AG09309 (cell line): ENCODE results near the gene WDFY4.

Experiments
- DNase-seq: peaks from one replicate; pipeline ENCODE4 v3.0.0-alpha.2; 2010; ENCODE audit warnings: low read depth
- H3K4me3 ChIP-seq: 2 replicates; pipeline ENCODE4 v1.5.1; 2011; ENCODE audit warnings: mild to moderate bottlenecking, low read depth, low read length, moderate library complexity; ENCODE audit not compliant: control insufficient read depth
- TF ChIP-seq, protein P1 (sequence below): IDR thresholded peaks from 2 replicates; pipeline ENCODE4 v1.5.1; 2011; ENCODE audit warnings: mild to moderate bottlenecking, low read depth, low read length, inconsistent platforms; ENCODE audit not compliant: insufficient read depth, control insufficient read depth; ENCODE audit errors: missing control alignments

WDFY4 gene

DNA sequence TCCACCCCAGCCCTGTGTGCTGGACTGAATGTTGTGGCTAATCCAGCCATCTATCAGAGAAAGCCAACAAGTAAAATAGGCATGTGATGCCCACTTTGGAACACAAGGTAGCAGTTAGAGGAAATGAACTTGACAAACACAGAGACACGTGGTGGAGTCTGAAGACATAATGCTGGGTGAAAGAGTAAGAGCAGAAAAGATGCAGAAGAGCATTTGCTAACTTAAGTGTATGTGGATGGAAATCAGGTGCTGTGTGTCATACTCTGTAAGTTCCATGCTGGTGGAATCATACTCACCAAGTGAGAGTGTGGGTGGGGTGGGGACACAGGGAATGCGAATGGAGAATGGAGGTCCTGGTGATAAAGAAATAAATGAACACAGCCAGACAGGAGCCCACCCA lies 22.8 kb downstream of the WDFY4 start:
- H3K4me3 ChIP-seq, result no peak overlapping the region
- DNase-seq, result no peak
- TF ChIP-seq, protein P1, sequence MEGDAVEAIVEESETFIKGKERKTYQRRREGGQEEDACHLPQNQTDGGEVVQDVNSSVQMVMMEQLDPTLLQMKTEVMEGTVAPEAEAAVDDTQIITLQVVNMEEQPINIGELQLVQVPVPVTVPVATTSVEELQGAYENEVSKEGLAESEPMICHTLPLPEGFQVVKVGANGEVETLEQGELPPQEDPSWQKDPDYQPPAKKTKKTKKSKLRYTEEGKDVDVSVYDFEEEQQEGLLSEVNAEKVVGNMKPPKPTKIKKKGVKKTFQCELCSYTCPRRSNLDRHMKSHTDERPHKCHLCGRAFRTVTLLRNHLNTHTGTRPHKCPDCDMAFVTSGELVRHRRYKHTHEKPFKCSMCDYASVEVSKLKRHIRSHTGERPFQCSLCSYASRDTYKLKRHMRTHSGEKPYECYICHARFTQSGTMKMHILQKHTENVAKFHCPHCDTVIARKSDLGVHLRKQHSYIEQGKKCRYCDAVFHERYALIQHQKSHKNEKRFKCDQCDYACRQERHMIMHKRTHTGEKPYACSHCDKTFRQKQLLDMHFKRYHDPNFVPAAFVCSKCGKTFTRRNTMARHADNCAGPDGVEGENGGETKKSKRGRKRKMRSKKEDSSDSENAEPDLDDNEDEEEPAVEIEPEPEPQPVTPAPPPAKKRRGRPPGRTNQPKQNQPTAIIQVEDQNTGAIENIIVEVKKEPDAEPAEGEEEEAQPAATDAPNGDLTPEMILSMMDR, result no peak

DNA sequence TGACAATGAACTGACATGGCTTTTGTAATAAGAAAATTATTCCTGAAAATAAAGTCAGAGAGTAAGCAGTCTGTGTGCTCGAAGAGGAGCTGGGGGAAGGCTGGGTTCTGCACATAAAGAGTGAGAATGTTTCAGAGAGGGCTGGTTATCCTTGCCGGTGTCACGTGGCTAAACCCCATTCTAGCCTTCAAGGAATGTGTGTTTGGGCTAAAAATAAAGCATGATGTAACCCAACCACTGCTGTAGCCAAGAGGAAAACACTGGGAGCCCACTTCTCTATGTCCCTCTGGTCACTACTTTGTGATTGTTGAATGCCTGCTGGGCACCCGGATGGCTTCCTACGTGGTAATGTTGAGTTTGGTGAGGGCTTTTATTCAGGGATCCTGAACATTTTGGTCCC lies 23.5 kb downstream of the WDFY4 start:
- DNase-seq, result no peak
- TF ChIP-seq, protein P1, result no peak
- no peak overlapping the region for H3K4me3 ChIP-seq

DNA sequence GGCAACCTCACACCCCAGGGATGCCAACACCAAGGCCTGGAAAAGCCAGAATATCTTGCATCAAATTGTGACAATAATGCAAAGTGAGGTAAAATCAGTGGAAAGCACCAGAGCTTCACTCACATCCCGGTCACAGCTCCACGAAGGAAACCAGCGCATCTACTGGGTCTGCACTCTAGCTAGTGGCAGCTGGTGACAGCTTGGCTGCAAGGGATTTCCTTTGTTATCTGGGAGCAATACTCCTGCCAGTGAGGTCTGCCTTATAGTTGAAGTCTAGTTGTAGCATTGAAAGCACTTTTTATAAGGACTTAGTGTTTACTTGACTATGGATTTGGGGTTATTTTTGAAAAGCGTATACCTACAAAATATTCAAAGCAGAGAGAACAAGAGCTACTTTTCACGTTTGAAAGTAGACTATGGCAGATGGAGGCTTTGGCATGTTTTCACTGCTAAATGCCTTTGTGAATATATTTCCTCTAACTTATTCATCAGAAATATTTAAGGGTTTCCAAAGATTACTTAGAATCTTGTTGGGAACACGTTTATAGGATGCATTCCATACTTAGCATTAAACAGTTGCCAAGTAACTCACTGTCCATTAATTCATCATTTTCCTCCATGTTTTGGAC lies 26.1 kb downstream of the WDFY4 start:
- no peak for DNase-seq
- no peak overlapping the region for H3K4me3 ChIP-seq
- TF ChIP-seq, protein P1, result no peak

DNA sequence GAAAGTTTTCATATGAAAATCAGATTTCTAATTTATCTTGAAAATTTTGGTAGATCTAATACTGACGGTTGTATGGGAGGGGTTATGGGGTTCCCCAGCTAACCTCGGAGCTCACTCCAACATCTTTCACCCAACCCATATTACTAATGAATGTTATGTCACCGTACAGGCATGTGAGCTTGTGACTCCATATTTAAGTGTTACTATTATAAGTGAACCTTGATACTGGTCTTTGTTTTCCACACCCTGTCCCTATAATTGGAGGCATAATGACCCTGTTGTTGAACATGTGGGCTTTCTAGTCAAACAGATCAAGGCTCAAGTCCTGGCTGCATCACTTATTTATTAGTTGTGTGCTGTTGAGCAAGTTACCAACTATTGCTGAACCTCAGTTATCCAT lies 27.2 kb downstream of the WDFY4 start:
- H3K4me3 ChIP-seq, result no peak overlapping the region
- TF ChIP-seq, protein P1, result no peak
- no peak for DNase-seq

DNA sequence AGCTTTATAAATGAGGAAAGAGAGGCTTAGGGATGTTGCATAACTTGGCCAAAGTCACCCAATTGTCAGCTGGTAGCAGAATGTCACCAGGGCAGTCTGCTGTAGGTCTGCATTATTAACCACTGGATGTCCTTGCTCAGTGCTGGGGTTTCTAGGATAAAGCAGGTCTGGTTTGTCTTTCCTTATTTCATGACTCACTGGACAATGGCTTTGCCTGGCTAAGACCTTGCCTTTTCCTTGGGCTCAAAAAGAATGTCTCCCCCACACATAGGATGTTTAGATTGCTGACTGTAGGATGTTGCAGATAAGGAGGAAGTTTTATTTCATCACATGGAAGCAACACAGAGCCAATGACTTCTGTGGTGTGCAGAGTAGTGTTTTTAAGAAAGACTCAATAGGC lies 29.4 kb downstream of the WDFY4 start:
- TF ChIP-seq, protein P1, result no peak
- DNase-seq, result no peak
- H3K4me3 ChIP-seq, result no peak overlapping the region

DNA sequence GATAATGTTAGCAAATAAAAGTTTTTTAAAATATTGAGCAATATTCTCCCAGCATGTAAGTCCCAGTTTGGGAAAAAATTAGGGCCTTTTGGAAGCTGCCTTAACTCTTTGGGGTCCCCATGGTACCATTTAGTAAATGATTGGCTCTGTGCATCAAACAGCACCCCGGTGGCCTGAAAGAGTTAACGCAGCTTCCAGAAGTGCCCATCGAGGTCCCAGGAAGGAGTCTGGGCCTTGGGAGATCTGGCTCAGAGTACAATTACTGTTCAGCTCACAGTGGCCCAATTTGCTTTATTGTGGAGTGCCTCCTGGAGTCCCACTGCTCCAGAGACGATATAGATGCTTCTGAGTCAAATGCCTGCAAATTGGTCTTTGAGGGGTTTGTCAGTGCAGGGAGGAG lies 31.7 kb downstream of the WDFY4 start:
- TF ChIP-seq, protein P1, result no peak
- H3K4me3 ChIP-seq, result no peak overlapping the region

DNA sequence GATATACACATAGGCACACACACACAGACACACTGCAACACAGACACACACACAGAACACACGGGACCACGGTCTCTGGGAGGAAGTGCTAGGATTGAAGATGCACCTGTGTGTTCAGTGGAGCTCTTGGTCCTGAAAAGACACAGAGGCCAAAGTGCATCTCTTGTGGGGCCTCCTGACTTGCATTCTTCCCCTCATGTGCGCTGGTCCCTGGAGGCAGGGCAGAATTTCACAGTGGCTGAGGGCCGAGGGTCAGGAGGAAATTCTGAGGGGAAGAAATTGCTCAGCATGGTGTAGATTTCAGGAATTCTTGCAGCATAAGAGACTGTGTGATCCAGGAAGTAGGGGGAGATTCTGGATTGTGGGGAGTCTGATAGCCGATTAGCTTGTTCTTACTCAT lies 35.9 kb downstream of the WDFY4 start:
- DNase-seq, result no peak
- H3K4me3 ChIP-seq, result no peak overlapping the region
- TF ChIP-seq, protein P1, result no peak

More for the DNA sequence above, 31.7 kb downstream of the WDFY4 start:
- no peak for DNase-seq
